Ishikawa (cell line): ENCODE results near the gene CRTC1.
A peak's percentile ranks its signal among the peaks of the same experiment; 100 is the strongest.

ENCODE experiments used
- CEBPB ChIP-seq: IDR thresholded peaks from 2 replicates; pipeline ENCODE4 v1.6.1; 2012
- CREB1 ChIP-seq: IDR thresholded peaks from 2 replicates; pipeline ENCODE4 v1.6.1; 2012; ENCODE audit warnings: low read depth
- EGR1 ChIP-seq: IDR thresholded peaks from 2 replicates; pipeline ENCODE4 v1.6.1; 2012
- EP300 ChIP-seq: IDR thresholded peaks from 2 replicates; pipeline ENCODE4 v1.6.1; 2012; ENCODE audit warnings: borderline replicate concordance
- FOXM1 ChIP-seq: IDR thresholded peaks from 2 replicates; pipeline ENCODE4 v1.6.1; 2012; ENCODE audit warnings: low read depth, borderline replicate concordance
- NFIC ChIP-seq: IDR thresholded peaks from 2 replicates; pipeline ENCODE4 v1.6.1; 2012
- RAD21 ChIP-seq: IDR thresholded peaks from 2 replicates; pipeline ENCODE4 v1.6.1; 2012; ENCODE audit warnings: low read depth
- REST ChIP-seq: IDR thresholded peaks from 2 replicates; pipeline ENCODE4 v1.6.1; 2012; ENCODE audit warnings: low read depth, mild to moderate bottlenecking
- TAF1 ChIP-seq: IDR thresholded peaks from 2 replicates; pipeline ENCODE4 v1.6.1; 2012; ENCODE audit warnings: low read depth, mild to moderate bottlenecking
- TCF12 ChIP-seq: IDR thresholded peaks from 2 replicates; pipeline ENCODE4 v1.6.1; 2012; ENCODE audit warnings: low read depth
- TEAD4 ChIP-seq: IDR thresholded peaks from 2 replicates; pipeline ENCODE4 v1.6.1; 2012
- USF1 ChIP-seq: IDR thresholded peaks from 2 replicates; pipeline ENCODE4 v1.6.1; 2012
- YY1 ChIP-seq: IDR thresholded peaks from 2 replicates; pipeline ENCODE4 v1.6.1; 2012; ENCODE audit warnings: low read depth
- ZBTB7A ChIP-seq: IDR thresholded peaks from 2 replicates; pipeline ENCODE4 v1.6.1; 2012; ENCODE audit warnings: low read depth
- TF ChIP-seq, protein P1 (sequence below): IDR thresholded peaks from 2 replicates; pipeline ENCODE4 v1.6.1; 2012

CRTC1 gene

DNA sequence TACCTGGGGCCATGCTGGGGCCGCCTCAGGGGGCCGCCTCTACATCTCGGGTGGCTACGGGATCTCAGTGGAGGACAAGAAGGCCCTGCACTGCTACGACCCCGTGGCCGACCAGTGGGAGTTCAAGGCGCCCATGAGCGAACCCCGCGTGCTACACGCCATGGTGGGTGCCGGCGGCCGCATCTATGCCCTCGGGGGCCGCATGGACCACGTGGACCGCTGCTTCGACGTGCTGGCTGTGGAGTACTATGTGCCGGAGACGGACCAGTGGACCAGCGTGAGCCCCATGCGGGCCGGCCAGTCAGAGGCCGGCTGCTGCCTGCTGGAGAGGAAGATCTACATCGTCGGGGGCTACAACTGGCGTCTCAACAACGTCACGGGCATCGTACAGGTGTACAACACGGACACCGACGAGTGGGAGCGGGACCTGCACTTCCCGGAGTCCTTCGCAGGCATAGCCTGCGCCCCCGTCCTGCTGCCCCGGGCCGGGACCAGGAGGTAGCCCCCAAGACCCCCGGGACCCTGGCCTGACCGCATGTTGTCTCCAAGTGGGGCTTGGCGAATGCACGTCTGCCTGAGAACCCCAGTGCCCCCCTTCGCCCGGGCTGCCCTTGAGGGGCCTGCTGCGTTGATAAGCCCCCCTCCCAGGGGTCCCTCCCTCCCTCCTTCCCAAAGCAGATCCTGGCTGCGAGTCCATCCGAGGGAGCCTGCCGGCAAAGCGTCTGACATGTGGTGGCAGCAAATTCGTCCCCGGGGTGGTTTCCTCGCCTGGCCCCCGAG, 14.5 kb upstream of the CRTC1 start:
- TF ChIP-seq CREB1 (no peak), ZBTB7A (peak; percentile 68; the same call in 1 of the 2 replicates)
- TF ChIP-seq, protein P1, sequence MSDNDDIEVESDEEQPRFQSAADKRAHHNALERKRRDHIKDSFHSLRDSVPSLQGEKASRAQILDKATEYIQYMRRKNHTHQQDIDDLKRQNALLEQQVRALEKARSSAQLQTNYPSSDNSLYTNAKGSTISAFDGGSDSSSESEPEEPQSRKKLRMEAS: no peak

- no peak for TF ChIP-seq CEBPB
- TF ChIP-seq USF1: no peak
- no peak for TF ChIP-seq RAD21
- no peak for TF ChIP-seq TAF1
- TF ChIP-seq EP300: no peak
- no peak for TF ChIP-seq REST
- TF ChIP-seq CREB1: no peak
- TF ChIP-seq, protein P1: no peak
Measured at GRCh38 chr19:18669524-18669817, 14.0 kb upstream of the CRTC1 start.

DNA sequence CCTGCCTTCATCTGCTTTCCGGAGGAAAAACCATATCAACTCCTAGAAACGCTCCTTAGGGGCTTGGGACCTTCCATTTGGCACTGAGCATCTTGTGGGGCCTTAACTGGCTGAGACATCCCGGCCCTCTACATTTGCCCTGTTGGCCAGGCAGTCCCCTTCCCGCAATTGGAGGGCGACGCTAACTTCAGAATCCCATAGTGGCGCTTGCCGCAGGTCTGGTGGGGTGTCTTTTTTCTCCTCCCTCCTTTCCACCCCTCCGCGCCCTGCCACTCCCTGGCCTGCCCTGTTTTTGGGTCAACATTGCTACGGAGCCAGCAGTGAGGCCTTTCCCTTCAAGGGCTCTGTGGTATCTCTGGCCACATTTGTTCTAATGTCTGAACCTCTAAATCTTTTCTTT, 13.6 kb upstream of the CRTC1 start:
- no peak for TF ChIP-seq EP300
- TF ChIP-seq CREB1: no peak

- no peak for TF ChIP-seq EGR1
- no peak for TF ChIP-seq FOXM1
- no peak for TF ChIP-seq CREB1
- TF ChIP-seq RAD21: no peak
- TF ChIP-seq CEBPB: no peak
Measured at GRCh38 chr19:18670312-18670711, 13.2 kb upstream of the CRTC1 start.

DNA sequence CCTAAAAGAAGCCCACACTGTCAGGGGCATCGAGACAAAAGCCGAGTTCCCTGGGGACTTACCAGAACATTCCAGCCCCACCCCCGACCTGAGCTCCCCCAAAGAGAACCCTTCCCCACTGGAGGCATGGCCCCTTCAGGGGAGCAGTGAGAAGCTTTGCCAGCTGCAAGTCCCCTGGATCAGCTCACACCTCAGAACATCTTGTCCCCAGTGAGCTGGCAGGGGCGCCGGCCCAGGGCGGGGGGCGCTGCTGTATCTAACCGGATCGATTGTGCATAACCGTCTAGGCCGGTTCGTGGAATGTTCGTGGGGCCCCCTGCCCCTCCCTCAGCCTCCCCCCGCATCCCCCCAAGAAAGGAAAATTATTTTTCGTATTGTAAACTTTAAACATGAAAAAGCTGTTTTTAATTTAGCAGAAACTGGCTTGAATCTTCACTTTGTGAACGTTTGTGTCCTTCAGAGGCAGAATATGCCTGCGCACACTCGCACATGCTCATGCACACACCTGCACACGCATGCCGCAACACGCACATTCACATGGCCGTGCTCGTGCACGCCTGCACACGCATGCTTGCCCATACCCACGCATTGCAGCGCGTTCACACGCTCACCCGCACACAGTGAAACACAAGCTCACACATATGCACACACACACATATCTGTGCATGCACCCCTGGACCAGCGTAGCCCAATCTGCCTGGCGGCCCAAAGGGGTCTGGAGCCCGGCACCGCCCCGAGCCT, 12.0 kb upstream of the CRTC1 start:
- TF ChIP-seq CEBPB (no peak), TCF12 (no peak), YY1 (no peak), CREB1 (no peak), TEAD4 (no peak), EP300 (no peak), TAF1 (no peak), USF1 (no peak), FOXM1 (no peak), NFIC (no peak)

DNA sequence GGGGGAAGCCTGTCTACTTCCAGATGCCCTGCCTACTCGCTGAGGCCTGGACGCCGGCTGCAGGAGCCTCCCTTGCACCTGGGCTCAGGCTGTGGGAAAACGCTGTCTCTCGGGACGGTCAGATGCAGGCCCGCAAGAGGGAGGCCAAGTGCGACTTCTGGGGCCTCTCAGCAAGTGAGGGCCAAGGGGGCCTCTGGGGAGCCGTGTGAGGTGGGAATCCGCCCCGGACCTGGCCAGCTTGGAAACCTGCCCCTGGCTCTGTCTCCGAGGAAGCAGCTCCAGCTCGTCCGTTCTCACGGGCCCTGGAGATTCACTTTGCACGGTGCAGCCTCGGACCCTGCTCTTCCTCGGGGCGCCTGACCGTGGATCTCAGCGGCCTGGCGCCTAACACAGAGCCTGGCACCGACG, 11.4 kb upstream of the CRTC1 start:
- TF ChIP-seq ZBTB7A (no peak), REST (no peak), YY1 (no peak), RAD21 (no peak), FOXM1 (no peak), NFIC (no peak), USF1 (no peak), TAF1 (no peak), CREB1 (no peak), EP300 (no peak)
- TF ChIP-seq, protein P1: no peak
